Measurements from ENCODE around the gene CAMK1D.
A peak's percentile ranks its signal among the peaks of the same experiment; 100 is the strongest.

Gene CAMK1D

GRCh38 chr10:12633776-12634620 lies 284.7 kb downstream of the CAMK1D start:
- no peak for DNase-seq

GRCh38 chr10:12634621-12634931 lies 285.2 kb downstream of the CAMK1D start:
- DNase-seq = no peak

GRCh38 chr10:12635127-12635541 lies 285.8 kb downstream of the CAMK1D start:
- DNase-seq = peak; percentile 15

GRCh38 chr10:12636571-12636970 lies 287.2 kb downstream of the CAMK1D start:
- DNase-seq = no peak

GRCh38 chr10:12637649-12638048 lies 288.3 kb downstream of the CAMK1D start:
- no peak for DNase-seq

- no peak for DNase-seq
Observed at GRCh38 chr10:12638103-12638502, 288.8 kb downstream of the CAMK1D start.

GRCh38 chr10:12638781-12639180 lies 289.4 kb downstream of the CAMK1D start:
- DNase-seq = no peak

- no peak for DNase-seq
Observed at GRCh38 chr10:12639996-12640944, 290.9 kb downstream of the CAMK1D start.

- DNase-seq = no peak
Observed at GRCh38 chr10:12642036-12642435, 292.7 kb downstream of the CAMK1D start.

GRCh38 chr10:12643279-12643678 lies 293.9 kb downstream of the CAMK1D start:
- DNase-seq = no peak

GRCh38 chr10:12644380-12645144 lies 295.2 kb downstream of the CAMK1D start:
- DNase-seq = no peak

- no peak for DNase-seq
Observed at GRCh38 chr10:12645449-12645848, 296.1 kb downstream of the CAMK1D start.

- DNase-seq = no peak
Observed at GRCh38 chr10:12649012-12649584, 299.8 kb downstream of the CAMK1D start.

GRCh38 chr10:12650122-12650521 lies 300.8 kb downstream of the CAMK1D start:
- DNase-seq = no peak

GRCh38 chr10:12650538-12651298 lies 301.4 kb downstream of the CAMK1D start:
- no peak for DNase-seq

- DNase-seq = no peak
Observed at GRCh38 chr10:12655940-12656339, 306.6 kb downstream of the CAMK1D start.

GRCh38 chr10:12656518-12657142 lies 307.3 kb downstream of the CAMK1D start:
- DNase-seq = no peak

GRCh38 chr10:12657489-12657888 lies 308.1 kb downstream of the CAMK1D start:
- DNase-seq = no peak

GRCh38 chr10:12658526-12658925 lies 309.2 kb downstream of the CAMK1D start:
- DNase-seq = no peak

GRCh38 chr10:12659706-12660105 lies 310.4 kb downstream of the CAMK1D start:
- no peak for DNase-seq

GRCh38 chr10:12660812-12661211 lies 311.5 kb downstream of the CAMK1D start:
- no peak for DNase-seq

Measured in stimulated activated CD4-positive, alpha-beta T cell treated with anti-CD3 and anti-CD28 coated beads, Interleukin-12 subunit alpha, Interleukin-12 subunit beta, amount 100 ng/mL, for 4 hours (primary cell).